Tibial artery (tissue), 4 donors: ENCODE measurements around the gene ARMC2.
"Not testable (repeated sequence)": the region's sequence is repeated elsewhere in the genome, so short reads cannot be mapped to it uniquely, and the experiment has no call there.

ENCODE experiments used
- DNase-seq, 2 donors: peaks; one replicate each; pipeline ENCODE4 v3.0.0-alpha.2; 2019
- H3K27ac ChIP-seq, 2 donors: fragments of 200-600 bp; sonication (generic) in 1 of 2; 1 replicate in 1 of 2; 2 replicates in 1 of 2; pipeline ENCODE4 v1.5.1; 2018 to 2019; ENCODE audit warnings: mild to moderate bottlenecking in 1 of 2
- H3K27me3 ChIP-seq, 2 donors: fragments of 200-600 bp; sonication (generic) in 1 of 2; one replicate each; pipeline versions ENCODE4 v1.5.1 to v1.6.0; 2016 to 2019
- H3K36me3 ChIP-seq, 3 donors: fragments of 200-600 bp; sonication (generic) in 2 of 3; one replicate each; pipeline ENCODE4 v1.5.1; 2016 to 2019; ENCODE audit warnings: mild to moderate bottlenecking in 2 of 3
- H3K4me1 ChIP-seq, 4 donors: fragments of 200-600 bp; sonication (generic) in 2 of 4; 1 replicate in 3 of 4; 2 replicates in 1 of 4; pipeline ENCODE4 v1.5.1; 2016 to 2019
- H3K4me3 ChIP-seq, 2 donors: fragments of 200-600 bp; sonication (generic) in 1 of 2; 1 replicate in 1 of 2; 2 replicates in 1 of 2; pipeline ENCODE4 v1.5.1; 2018 to 2019; ENCODE audit warnings: mild to moderate bottlenecking in 2 of 2
- H3K9me3 ChIP-seq, 3 donors: fragments of 200-600 bp; sonication (generic) in 1 of 3; one replicate each; pipeline ENCODE4 v1.5.1; 2016 to 2019
- CTCF ChIP-seq, 2 experiments: fragments of 200-600 bp in 1 of 2; fragments of 450-650 bp in 1 of 2; IDR thresholded peaks; one replicate each; pipeline ENCODE4 v1.5.1; 2017 to 2019; ENCODE audit warnings: antibody characterized with exemption in 2 of 2, mild to moderate bottlenecking in 1 of 2, moderate library complexity in 1 of 2
- intact Hi-C: fragments of 100-400 bp; cut with DNase I; formaldehyde crosslinking; loops from one replicate; pipeline ENCODE4 v1.15.0; 2023; ENCODE audit warnings: low total_unique reads

The ARMC2 gene

GRCh38 chr6:108921547-108922361 is 73.5 kb downstream of the ARMC2 start:
- TF ChIP-seq CTCF (IDR thresholded peaks at IDR 0.05), result no peak
- H3K36me3 ChIP-seq, result no peaks in the 10 kb centered on the region
- no peaks in the 10 kb centered on the region for H3K9me3 ChIP-seq
- H3K4me1 ChIP-seq, result peaks cover 0 to 23% (median 16%) of the 10 kb centered on the region in 4 donors
- H3K27ac ChIP-seq, result peak overlapping the region in 1 of 2 donors; percentile 49
- intact Hi-C loops, result no loop called here
- no peak overlapping the region for H3K4me3 ChIP-seq
- DNase-seq, result peak in 1 of 2 donors; percentile 41
- no peaks in the 10 kb centered on the region for H3K27me3 ChIP-seq

DNA sequence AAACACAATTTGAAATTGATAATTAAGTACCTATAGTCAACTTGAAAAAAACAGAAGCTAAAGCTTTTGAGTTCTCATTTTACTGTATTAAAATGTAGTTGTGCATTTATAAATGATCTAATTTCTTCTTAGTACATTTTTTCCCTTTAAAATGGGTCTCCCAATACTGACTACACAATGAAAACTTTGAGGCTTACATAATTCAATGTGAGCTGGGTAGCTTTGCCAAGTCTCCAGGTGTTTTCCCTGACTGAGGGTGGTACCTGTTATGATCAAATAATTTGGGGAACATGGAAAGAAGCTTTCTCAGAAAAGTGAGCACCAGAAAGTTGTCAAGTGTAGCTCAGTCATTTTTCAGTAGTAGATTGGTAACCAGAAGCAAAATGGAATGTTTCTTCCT is 74.3 kb downstream of the ARMC2 start:
- TF ChIP-seq CTCF (IDR thresholded peaks at IDR 0.05), result no peak
- DNase-seq, result no peak
- Histone ChIP-seq H3K4me1 (peaks cover 0 to 23% (median 16%) of the 10 kb centered on the region in 4 donors), H3K27ac (peak overlapping the region in 1 of 2 donors; percentile 49), H3K4me3 (no peak overlapping the region), H3K27me3 (no peaks in the 10 kb centered on the region), H3K9me3 (no peaks in the 10 kb centered on the region), H3K36me3 (no peaks in the 10 kb centered on the region)
- intact Hi-C loops, result no loop called here

DNA sequence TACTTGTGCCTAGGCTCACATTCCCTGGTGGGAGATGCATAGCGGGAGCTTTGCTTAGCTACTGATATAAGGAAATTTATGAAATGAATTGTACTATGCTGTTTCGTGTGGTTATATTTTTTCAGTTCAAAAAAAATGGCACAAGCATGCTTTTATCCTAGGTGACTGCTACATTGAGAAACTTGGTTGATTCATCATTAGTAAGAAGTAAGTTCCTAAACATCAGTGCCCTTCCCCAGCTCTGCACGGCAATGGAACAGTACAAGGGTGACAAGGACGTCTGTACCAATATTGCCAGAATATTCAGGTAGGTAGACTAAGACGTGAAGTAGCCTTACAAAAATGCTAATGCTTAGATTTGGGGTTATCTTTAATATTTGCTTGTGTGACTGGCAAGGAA is 79.7 kb downstream of the ARMC2 start:
- no peaks in the 10 kb centered on the region for H3K36me3 ChIP-seq
- no peak overlapping the region for H3K27ac ChIP-seq
- H3K27me3 ChIP-seq, result no peaks in the 10 kb centered on the region
- DNase-seq, result no peak
- H3K9me3 ChIP-seq, result no peaks in the 10 kb centered on the region
- TF ChIP-seq CTCF (IDR thresholded peaks at IDR 0.05), result no peak
- no peaks in the 10 kb centered on the region for H3K4me1 ChIP-seq
- no peak overlapping the region for H3K4me3 ChIP-seq
- intact Hi-C loops, result no loop called here

DNA sequence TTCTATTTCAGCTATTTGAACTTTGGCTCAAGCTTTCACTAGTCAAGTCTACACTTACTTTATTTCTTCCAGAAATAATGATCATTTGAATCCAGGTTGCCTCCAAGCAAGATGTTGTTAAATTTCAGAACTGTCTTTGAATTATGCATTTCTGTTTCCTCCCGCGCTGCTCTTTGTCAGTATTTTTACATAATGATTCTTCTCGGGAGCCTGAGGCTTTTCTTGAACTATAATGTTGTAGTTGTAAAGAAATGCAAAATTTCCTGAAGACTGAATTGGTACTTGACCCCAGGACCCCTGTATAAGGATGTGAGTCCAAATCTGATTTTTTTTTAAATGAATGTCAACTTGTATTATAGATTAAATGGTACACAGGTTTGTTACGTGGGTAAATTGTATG is 80.4 kb downstream of the ARMC2 start:
- Histone ChIP-seq H3K27ac (no peak overlapping the region), H3K9me3 (no peaks in the 10 kb centered on the region), H3K27me3 (no peaks in the 10 kb centered on the region), H3K4me3 (no peak overlapping the region), H3K36me3 (no peaks in the 10 kb centered on the region), H3K4me1 (no peaks in the 10 kb centered on the region)
- DNase-seq, result no peak
- no peak for TF ChIP-seq CTCF (IDR thresholded peaks at IDR 0.05)
- intact Hi-C loops, result no loop called here

DNA sequence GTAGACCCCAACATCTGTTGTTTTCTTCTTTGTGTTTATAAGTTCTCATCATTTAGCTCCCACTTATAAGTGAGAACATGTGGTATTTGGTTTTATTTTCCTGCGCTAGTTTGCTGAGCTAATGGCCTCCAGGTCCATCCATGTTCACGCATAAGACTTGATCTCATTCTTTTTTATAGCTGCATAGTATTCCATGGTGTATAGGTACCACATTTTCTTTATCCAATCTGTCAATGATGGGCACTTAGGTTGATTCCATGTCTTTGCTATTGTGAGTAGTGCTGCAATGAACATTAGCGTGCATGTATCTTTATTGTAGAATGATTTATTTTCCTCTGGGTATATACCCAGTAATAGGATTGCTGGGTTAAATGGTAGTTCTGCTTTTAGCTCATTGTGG is 82.9 kb downstream of the ARMC2 start:
- H3K4me3 ChIP-seq, H3K9me3 ChIP-seq, H3K27me3 ChIP-seq, H3K4me1 ChIP-seq, DNase-seq, H3K36me3 ChIP-seq, intact Hi-C loops, H3K27ac ChIP-seq: not testable (repeated sequence)

GRCh38 chr6:108937170-108937569 is 88.9 kb downstream of the ARMC2 start:
- no peak for DNase-seq
- Histone ChIP-seq H3K27me3 (no peaks in the 10 kb centered on the region), H3K36me3 (no peaks in the 10 kb centered on the region), H3K4me1 (no peaks in the 10 kb centered on the region), H3K27ac (no peak overlapping the region), H3K4me3 (no peak overlapping the region), H3K9me3 (no peaks in the 10 kb centered on the region)
- intact Hi-C loops, result no loop called here
- TF ChIP-seq CTCF (IDR thresholded peaks at IDR 0.05), result no peak
